Eye (tissue), 1 donor: ENCODE measurements around the gene INTS11.

Source experiments
- DNase-seq: peaks from one replicate; pipeline ENCODE4 v3.0.0-alpha.2; 2015

INTS11 gene

DNA sequence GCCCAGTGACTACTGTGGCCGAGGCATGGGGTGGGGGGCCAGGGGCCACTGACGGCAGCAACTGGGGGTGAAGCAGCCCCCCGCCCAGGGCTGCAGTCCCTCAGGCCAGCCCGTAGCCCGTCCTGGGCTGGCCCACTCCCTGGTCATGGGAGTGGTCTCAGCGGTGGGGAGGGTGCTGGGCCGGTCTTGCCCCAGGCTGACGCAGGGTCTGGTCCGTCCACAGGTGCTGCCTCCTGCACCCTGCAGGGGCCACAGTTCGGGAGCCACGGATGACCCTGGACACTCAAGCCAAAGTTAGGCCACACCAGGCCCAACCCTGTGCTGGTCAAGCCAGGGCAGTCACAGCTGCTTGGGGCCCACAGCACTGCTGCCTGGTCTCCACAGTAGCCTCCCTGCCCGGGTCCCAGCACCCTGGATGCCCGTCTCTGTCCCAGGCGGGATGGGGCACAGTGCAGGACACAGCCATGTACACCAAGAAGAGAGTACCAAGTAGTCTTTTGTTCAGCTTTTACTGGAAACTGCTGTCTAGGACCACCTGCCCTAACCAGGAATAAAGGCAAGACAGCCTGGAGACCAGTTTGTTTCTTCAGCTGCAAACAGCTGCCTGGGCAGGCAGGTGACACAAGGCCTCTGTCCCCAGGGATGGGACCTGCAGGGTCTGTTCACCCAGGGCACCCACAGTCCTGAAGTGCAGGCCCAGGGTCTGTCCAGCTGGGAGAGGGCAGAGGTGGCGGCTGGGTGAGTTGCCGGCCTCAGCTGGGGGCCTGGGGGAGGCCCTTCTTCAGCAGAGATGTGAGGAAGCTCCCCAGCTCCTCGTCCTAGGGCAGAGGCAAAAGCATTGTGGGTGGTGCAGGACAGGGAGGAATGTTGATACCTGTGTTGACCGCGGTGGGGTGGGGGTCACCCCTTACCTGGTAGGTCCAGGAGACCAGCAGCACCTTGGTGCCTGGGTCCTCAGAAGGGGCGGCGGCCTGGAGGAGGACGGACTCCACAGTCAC lies 13.1 kb downstream of the INTS11 start:
- DNase-seq, result no peak

GRCh38 chr1:1310476-1311053 lies 13.9 kb downstream of the INTS11 start:
- no peak for DNase-seq

DNA sequence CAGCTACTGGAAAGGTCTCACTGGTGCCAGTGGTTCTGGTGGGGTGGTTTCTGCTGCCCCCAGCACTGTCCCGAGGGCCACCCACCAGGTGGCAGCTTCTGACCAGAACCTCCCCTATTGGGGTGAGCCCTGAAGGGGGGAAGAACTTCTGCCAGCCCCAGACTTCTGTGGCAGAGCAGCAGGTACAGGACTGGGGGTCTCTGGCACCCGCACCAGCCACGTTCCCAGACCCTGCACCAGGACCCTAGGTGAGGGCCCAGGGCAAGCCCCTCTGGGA lies 14.4 kb downstream of the INTS11 start:
- DNase-seq, result no peak

GRCh38 chr1:1309251-1310108 lies 15.0 kb downstream of the INTS11 start:
- DNase-seq, result no peak

- DNase-seq, result no peak
Observed at GRCh38 chr1:1308756-1309250, 15.7 kb downstream of the INTS11 start.

- peak; percentile 95 for DNase-seq
Observed at GRCh38 chr1:1307923-1308755, 16.3 kb downstream of the INTS11 start, which contains the start of the genes ACAP3 and PUSL1. TSS of gene ACAP3 (minus strand) at chr1:1307930. CDS start at chr1:1307815, 115 bp downstream. TSS of gene PUSL1 (plus strand) at chr1:1308597. CDS start at chr1:1308644, 47 bp downstream.

DNA sequence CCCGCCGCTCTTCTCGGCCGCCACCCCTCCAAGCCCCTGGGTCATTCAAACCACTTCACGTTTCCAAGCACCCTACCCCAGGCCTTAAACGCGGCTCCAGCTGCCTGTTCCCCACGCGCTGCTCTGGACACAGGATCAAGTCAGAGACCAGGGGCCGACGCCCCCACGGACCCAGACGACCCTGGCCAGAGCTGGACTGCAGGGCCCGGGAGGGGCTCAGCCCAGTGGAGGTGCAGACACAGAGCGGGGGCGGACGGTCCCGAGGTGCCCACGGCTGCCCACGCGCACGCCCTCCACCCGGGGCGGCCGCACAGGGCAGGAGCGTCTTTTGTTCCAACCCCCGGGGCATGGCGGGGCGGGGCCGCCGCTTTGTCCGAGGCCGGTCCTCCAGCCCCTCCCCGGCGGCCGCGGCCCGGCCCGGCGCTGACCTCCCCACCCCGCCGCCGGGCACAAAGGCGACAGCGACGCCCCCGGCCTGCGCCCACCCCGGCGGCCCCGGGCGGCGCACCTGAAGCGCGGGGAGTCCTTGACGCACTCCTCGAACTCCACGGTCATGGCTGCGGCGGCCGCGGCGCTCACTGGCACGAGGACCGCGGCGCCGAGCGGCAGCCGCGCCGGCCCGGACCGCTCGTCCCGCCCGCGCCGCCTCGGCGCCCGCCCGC lies 17.1 kb downstream of the INTS11 start:
- DNase-seq, result peak; percentile 40

GRCh38 chr1:1306661-1307260 lies 17.7 kb downstream of the INTS11 start:
- peak; percentile 63 for DNase-seq

- peak; percentile 30 for DNase-seq
Observed at GRCh38 chr1:1306070-1306660, 18.3 kb downstream of the INTS11 start.

- DNase-seq, result peak; percentile 65
Observed at GRCh38 chr1:1305300-1306069, 19.0 kb downstream of the INTS11 start.

- DNase-seq, result peak; percentile 95
Observed at GRCh38 chr1:1304331-1305299, 19.8 kb downstream of the INTS11 start.

- peak; percentile 20 for DNase-seq
Observed at GRCh38 chr1:1303736-1304135, 20.7 kb downstream of the INTS11 start.

DNA sequence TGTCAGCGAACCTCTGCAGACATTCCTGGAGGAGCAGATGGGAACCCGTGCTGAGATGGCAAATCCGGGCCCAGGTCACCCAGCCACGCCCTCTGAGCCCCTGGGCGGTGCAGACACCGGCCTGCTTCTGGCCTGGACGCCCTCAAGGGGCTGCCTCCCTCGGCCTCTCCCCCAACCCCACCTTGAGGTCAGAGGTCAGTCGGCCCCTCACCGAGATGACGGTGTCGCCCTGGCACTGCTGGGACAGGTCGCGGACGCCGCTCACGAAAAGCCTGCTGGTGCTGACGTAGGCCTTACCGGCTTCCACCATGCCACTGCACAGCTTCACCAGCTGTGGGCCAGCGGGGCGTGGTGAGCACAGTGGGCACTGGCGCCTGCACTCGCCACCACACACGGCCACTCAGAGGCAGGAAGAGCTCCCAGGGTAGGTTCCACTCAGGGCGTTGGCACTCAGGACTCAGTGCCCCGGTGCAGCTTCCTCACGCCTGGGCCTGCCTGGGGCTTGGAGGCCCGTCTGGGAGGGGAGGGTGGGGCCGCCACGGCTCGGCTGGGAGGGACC lies 21.4 kb downstream of the INTS11 start:
- DNase-seq, result peak; percentile 15

DNA sequence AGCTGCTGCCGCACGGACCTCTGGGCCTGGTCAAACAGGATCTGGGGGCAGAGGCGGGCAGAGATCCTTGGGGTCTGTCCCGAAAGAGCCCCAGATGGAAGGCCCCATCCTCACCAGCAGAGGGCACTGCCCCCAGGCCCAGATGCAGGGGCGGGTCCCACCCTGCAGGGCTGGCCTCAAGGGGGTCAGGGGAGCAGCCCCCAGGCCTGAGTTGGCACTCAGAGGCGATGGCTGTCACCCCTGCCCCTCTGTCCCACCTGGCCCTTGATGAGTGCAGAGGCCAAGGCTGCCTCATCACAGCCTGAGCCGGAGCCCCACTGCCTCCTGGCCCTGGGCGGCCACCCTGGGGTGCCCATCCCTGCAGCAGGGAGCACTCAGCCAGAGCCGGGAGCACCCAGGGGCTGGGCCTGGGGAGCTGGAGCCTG lies 22.4 kb downstream of the INTS11 start:
- DNase-seq, result no peak

GRCh38 chr1:1300352-1300739 lies 24.1 kb downstream of the INTS11 start:
- no peak for DNase-seq

DNA sequence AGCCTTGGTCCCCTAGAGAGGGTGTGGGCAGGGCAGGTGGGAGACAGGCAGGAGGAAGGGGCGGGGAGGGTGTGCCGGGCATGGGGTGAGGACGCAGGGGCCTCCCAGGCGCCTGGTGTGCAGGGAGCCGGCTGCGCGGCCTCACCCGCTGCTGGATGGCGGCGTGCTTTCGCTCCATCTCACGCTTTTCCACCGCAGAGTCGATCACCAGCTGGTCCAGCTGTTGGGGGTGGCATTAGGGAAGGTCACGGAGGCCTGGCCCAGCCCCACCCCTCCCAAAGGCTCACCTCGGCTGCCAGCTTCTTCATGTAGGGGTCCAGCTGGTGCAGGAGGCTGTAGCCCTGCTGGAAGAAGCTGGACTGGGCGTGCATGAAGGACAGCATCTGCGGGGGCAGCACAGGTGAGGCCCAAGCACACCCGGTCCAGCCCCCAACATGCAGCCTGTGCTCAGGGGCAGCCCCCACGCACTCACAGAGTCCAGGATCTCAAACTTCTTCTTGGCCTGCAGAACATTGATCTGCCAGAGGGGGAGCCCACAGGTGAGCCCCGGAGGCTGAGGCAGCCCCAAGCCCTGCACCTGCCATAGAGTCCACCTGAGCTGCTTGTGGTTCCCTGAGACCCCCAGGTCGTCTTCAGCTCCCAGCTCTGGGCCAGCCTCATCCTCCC lies 24.6 kb downstream of the INTS11 start:
- DNase-seq, result peak; percentile 30

DNA sequence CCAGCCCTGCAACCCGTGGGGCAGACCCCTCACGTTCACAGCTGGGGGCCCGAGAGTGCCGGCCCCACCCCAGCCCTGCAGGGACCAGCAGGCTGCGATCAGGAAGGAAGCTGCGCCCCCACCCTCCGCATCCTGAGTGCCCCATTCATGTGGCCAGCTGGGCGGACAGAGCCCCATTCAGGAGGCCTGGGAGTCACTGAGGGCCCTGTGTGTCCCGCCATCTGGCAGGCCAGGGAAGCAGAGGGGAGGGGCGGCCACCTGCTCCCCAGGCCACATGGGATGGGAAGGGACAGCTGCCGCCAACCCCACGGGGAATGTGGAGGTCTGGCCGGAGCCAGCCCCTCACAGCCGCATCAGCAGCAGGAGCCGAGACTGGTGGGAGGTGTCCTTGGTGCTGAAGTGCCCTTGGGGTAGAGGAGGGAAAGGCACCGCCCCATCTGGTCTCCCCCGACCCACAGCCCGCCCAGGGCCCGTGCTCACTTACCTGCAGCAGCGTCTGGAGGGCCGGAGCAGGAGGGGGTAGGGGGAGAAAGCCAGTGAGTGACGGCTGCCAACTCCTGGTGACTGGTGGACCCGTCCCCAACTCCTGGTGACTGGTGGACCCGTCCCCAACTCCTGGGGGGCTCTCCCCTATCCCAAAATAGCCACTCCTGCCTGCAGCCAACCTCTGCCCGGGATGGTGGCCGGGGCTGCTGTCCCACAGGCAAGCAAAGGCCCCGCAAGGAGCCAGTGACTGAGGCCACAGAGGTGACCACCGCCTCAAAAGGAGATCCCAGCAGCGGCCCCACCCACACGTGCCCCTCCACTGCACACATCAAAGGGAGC lies 25.4 kb downstream of the INTS11 start:
- peak; percentile 86 for DNase-seq
